Right atrium auricular region (tissue), 2 donors: Measurements from ENCODE around the gene EML3. TPM values are rescaled to one million over a fixed set of nuclear protein-coding genes. Genes with fewer than 3 reads are reported as not detected.

Experiments
- DNase-seq: peaks from one replicate; pipeline ENCODE4 v3.0.0-alpha.2; 2019; ENCODE audit warnings: low spot score
- H3K27ac ChIP-seq, 2 donors: fragments of 200-600 bp; sonication (generic); 1 replicate in 1 of 2; 2 replicates in 1 of 2; pipeline ENCODE4 v1.5.1; 2016 to 2019
- H3K27me3 ChIP-seq, 2 donors: fragments of 200-600 bp; sonication (generic); one replicate each; pipeline versions ENCODE4 v1.5.1 to v1.6.0; 2017 to 2019
- H3K36me3 ChIP-seq: fragments of 200-600 bp; sonication (generic); one replicate; pipeline ENCODE4 v1.5.1; 2016
- H3K4me1 ChIP-seq, 2 donors: fragments of 200-600 bp; sonication (generic); one replicate each; pipeline versions ENCODE4 v1.5.1 to v1.6.0; 2017 to 2019
- H3K4me3 ChIP-seq, 2 donors: fragments of 200-600 bp; sonication (generic); 1 replicate in 1 of 2; 2 replicates in 1 of 2; pipeline ENCODE4 v1.5.1; 2017 to 2019; ENCODE audit warnings: mild to moderate bottlenecking in 1 of 2, moderate library complexity in 1 of 2
- H3K9me3 ChIP-seq, 2 donors: fragments of 200-600 bp; sonication (generic); one replicate each; pipeline ENCODE4 v1.5.1; 2019
- total RNA-seq, 2 donors: library from RNA; depleted of rRNA; stranded (reverse); fragments of >200 nt; gene quantifications; one replicate each; pipeline ENCODE4 v1.1.0, GENCODE V29; 2016
- TF ChIP-seq, protein P1 (sequence below), 2 donors: fragments of 200-600 bp; sonication (generic); IDR thresholded peaks; one replicate each; pipeline ENCODE4 v1.5.1; 2019; ENCODE audit warnings: antibody characterized with exemption in 2 of 2

Gene EML3
- total RNA-seq, 2 donors from 2014 or later = 15.8 to 21.3 TPM

- peaks cover 0 to 44% of the 10 kb centered on the region in 2 donors for H3K4me1 ChIP-seq
These were observed 10.2 kb downstream of the EML3 start for GRCh38 chr11:62602141-62603071.

GRCh38 chr11:62601372-62602140 is 11.0 kb downstream of the EML3 start, which contains the start of gene MTA2:
MTA2 (minus strand) TSS chr11:62601865; CDS start chr11:62601450, 415 bp downstream.
- Histone ChIP-seq H3K4me1 (peaks cover 0 to 44% of the 10 kb centered on the region in 2 donors), H3K36me3 (peaks cover 35% of the 10 kb centered on the region)
- TF ChIP-seq, protein P1, sequence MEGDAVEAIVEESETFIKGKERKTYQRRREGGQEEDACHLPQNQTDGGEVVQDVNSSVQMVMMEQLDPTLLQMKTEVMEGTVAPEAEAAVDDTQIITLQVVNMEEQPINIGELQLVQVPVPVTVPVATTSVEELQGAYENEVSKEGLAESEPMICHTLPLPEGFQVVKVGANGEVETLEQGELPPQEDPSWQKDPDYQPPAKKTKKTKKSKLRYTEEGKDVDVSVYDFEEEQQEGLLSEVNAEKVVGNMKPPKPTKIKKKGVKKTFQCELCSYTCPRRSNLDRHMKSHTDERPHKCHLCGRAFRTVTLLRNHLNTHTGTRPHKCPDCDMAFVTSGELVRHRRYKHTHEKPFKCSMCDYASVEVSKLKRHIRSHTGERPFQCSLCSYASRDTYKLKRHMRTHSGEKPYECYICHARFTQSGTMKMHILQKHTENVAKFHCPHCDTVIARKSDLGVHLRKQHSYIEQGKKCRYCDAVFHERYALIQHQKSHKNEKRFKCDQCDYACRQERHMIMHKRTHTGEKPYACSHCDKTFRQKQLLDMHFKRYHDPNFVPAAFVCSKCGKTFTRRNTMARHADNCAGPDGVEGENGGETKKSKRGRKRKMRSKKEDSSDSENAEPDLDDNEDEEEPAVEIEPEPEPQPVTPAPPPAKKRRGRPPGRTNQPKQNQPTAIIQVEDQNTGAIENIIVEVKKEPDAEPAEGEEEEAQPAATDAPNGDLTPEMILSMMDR (IDR thresholded peaks at IDR 0.05) = no peak

More at GRCh38 chr11:62602141-62603071, 10.2 kb downstream of the EML3 start:
- Histone ChIP-seq H3K27me3 (no peaks in the 10 kb centered on the region), H3K4me3 (peak overlapping the region; percentile 93 to 98), H3K9me3 (no peaks in the 10 kb centered on the region), H3K36me3 (peaks cover 27% of the 10 kb centered on the region), H3K27ac (peak overlapping the region; percentile 95 to 96)
- peak; percentile 73 for DNase-seq
- TF ChIP-seq, protein P1 (IDR thresholded peaks at IDR 0.05) = peak in 1 of 2 donors; percentile 40

DNA sequence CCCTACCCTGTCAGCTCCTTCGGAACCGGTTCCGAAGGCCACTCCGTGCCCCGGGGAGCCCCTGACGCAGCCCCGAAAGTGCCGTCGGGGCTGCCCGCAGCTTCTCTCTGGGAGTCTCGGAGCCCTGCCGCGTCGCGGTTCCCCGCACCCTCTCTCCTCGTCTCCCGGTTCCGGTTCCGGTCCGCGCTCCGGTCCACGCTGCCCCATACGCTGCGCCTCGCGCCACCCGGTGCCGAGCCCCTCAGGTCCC is 11.5 kb downstream of the EML3 start:
- TF ChIP-seq, protein P1 (IDR thresholded peaks at IDR 0.05) = no peak
- Histone ChIP-seq H3K4me3 (peak overlapping the region; percentile 93 to 98), H3K27me3 (no peaks in the 10 kb centered on the region), H3K27ac (peak overlapping the region; percentile 95 to 96), H3K4me1 (peaks cover 0 to 44% of the 10 kb centered on the region in 2 donors), H3K36me3 (peaks cover 38% of the 10 kb centered on the region), H3K9me3 (no peaks in the 10 kb centered on the region)
- no peak for DNase-seq

More at GRCh38 chr11:62601372-62602140, 11.0 kb downstream of the EML3 start, which contains the start of gene MTA2:
- Histone ChIP-seq H3K27me3 (no peaks in the 10 kb centered on the region), H3K27ac (peak within 1 kb of the TSS; percentile 95 to 96), H3K9me3 (no peaks in the 10 kb centered on the region), H3K4me3 (peak within 1 kb of the TSS; percentile 93 to 98)
- DNase-seq = peak; percentile 96

DNA sequence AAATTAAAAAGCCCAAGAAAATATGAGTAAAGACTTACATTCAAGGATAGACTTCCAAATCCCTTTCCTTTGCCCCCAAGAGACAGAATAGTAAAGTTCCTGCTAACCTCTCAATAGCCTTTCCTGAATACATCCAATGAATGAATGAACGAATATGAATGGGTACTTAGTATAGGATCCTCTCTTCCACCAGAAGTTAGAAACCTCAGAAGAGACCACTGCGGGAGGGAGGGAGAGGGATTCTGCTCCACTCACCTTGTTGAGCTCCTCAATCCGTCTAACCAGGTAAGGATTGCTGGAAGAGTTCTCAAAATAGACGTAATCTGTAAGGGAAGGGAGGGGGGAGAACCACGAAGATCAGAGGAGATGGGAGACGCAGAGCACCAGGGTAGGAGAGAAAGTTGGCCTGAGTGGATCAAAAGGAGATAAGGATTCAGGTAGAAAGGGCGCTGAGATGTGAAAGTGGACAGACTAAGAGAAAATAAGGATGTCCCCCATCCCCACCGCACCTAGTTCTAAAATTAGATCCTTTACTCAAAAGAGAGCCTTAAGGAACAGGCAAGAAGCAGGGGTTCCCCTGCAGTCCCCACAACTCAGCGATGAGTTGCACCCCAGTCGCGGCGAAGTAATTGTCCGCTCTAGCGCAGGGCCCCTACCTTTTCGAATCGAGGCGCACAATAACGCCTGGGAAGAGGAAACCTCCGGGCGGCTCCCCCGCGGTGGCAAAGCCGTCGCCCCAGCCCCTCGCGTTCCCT is 12.0 kb downstream of the EML3 start:
- H3K9me3 ChIP-seq = no peaks in the 10 kb centered on the region
- DNase-seq = no peak
- TF ChIP-seq, protein P1 (IDR thresholded peaks at IDR 0.05) = no peak
- peak overlapping the region; percentile 93 to 98 for H3K4me3 ChIP-seq
- peaks cover 0 to 44% of the 10 kb centered on the region in 2 donors for H3K4me1 ChIP-seq
- peak overlapping the region; percentile 95 to 96 for H3K27ac ChIP-seq
- H3K36me3 ChIP-seq = peaks cover 38% of the 10 kb centered on the region
- no peaks in the 10 kb centered on the region for H3K27me3 ChIP-seq

DNA sequence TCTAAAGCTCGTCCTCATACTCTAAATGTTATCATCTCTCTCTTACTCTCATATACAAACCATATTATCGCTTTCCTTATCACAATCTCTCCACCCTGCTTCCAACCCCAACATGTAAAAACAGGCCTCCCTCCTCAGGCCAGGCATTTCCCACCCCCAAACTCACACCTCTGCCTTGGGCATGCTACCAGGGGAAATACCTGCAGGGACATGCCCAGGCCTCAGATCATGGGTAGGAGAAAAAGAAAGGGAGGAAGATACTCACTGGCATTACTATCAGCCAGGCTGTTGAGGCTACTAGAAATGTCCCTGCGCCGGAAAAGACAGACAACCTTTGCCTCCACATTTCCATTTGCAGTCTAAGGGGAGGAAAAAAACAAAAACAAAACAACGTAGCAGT is 12.7 kb downstream of the EML3 start:
- H3K27me3 ChIP-seq = no peaks in the 10 kb centered on the region
- H3K4me1 ChIP-seq = peaks cover 0 to 44% of the 10 kb centered on the region in 2 donors
- peak overlapping the region; percentile 93 to 98 for H3K4me3 ChIP-seq
- TF ChIP-seq, protein P1 (IDR thresholded peaks at IDR 0.05) = no peak
- H3K9me3 ChIP-seq = no peaks in the 10 kb centered on the region
- H3K27ac ChIP-seq = peak overlapping the region; percentile 51 to 95
- no peak for DNase-seq
- peaks cover 39% of the 10 kb centered on the region for H3K36me3 ChIP-seq
